ENCODE data around the gene LARGE1.

Gene LARGE1

GRCh38 chr22:33739516-33739915, 180.8 kb downstream of the LARGE1 start:
- TF ChIP-seq, protein P1, sequence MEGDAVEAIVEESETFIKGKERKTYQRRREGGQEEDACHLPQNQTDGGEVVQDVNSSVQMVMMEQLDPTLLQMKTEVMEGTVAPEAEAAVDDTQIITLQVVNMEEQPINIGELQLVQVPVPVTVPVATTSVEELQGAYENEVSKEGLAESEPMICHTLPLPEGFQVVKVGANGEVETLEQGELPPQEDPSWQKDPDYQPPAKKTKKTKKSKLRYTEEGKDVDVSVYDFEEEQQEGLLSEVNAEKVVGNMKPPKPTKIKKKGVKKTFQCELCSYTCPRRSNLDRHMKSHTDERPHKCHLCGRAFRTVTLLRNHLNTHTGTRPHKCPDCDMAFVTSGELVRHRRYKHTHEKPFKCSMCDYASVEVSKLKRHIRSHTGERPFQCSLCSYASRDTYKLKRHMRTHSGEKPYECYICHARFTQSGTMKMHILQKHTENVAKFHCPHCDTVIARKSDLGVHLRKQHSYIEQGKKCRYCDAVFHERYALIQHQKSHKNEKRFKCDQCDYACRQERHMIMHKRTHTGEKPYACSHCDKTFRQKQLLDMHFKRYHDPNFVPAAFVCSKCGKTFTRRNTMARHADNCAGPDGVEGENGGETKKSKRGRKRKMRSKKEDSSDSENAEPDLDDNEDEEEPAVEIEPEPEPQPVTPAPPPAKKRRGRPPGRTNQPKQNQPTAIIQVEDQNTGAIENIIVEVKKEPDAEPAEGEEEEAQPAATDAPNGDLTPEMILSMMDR (IDR thresholded peaks at IDR 0.05), result no peak

DNA sequence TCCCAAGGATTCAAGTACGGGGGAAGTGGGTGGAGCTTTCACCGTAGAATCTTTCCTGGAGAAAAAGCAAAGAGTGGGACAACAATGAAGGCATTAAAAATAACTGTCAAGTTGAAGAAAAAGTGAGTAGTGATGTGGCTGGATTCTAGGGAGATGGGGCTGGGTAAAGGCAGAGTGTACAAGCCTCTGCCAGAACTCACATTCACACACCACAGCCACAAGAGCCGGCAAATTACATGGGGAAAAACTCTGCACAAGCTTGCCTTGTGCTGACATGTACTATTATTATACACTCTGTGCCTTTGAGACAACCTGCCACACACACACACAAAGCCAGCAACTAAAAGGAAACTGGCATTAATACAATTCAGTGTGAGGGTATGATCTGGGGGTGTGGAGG, 182.6 kb downstream of the LARGE1 start:
- TF ChIP-seq, protein P1 (IDR thresholded peaks at IDR 0.05), result no peak

- TF ChIP-seq, protein P1 (IDR thresholded peaks at IDR 0.05), result no peak
These were observed 184.3 kb downstream of the LARGE1 start for GRCh38 chr22:33735978-33736377.

GRCh38 chr22:33728847-33729246, 191.4 kb downstream of the LARGE1 start:
- TF ChIP-seq, protein P1 (IDR thresholded peaks at IDR 0.05), result no peak

DNA sequence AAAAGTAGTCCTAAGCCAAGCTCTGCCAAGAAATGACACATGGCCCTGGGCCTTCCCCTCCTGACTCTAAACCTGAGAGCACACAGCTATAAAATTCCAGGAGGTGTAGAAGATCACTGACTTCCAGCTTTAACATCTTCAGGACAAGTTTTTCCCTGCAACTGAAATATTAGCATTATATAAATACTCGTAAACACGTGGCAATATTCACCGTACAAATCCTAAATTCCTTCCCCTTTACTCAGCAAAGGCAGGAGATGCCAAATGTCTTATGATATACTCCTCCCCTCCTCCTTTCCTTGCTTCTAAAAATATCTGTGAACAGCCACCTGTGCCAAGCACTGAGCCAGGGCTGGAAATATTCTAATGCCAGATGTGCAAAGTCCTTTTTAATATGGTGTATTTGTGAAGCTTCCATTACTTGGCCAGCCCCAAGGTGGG, 194.0 kb downstream of the LARGE1 start:
- TF ChIP-seq, protein P1 (IDR thresholded peaks at IDR 0.05), result no peak

DNA sequence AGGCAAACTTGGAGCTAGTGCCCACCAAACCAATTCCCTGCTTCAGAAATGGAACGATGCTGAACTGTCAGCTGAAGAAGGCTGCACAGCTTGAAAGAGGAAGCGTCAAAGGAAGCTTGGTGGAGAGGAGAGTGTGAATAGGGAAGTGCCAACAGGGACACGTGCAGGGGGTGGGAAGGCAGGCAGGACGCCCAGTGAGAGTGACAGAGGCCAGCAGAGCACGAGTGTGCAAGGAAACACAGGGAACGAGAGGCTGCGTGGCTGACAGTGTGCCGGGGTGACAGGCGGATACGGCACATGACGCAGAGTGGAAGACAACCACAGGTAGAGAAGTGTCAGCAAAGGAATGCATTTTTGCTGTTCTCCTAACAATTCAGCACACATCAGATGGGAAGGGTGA, 196.4 kb downstream of the LARGE1 start:
- TF ChIP-seq, protein P1 (IDR thresholded peaks at IDR 0.05), result no peak

GRCh38 chr22:33722816-33723215, 197.5 kb downstream of the LARGE1 start:
- TF ChIP-seq, protein P1 (IDR thresholded peaks at IDR 0.05), result no peak
